Measurements from ENCODE around the gene ZNF423.

The ZNF423 gene

DNA sequence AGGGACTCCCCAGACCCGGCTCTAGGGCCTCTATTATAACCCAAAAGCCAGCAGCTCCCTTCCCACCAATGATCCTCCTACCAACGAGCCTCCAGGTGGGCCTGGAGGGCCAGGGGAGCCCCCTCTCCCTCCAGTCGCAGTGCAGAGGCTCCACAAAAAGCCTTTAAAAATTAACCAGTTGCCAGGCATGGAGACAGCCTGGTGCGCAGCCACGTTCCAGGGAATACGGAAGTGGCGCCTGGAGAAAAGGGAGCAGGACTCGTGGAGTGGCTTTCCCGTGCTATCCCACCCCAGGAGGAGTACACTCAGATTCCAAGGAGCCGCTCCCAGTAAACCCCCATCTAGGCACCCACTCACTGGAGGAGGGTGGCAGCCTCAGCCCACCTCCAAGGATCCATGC, 112.3 kb downstream of the ZNF423 start:
- Histone ChIP-seq H3K4me3 (ENCODE audit: insufficient read depth in 1 of 2, low read depth in 1 of 2, low read length in 2 of 2) (no peak overlapping the region), H4K8ac (ENCODE audit: low read length) (no peak overlapping the region), H3K23ac (ENCODE audit: low read length in 2 of 2) (no peak overlapping the region), H2BK12ac (ENCODE audit: low read length in 2 of 2) (no peak overlapping the region), H3K4ac (ENCODE audit: low read depth in 1 of 2, low read length in 2 of 2) (no peak overlapping the region), H3K27me3 (ENCODE audit: control insufficient read depth in 1 of 2, insufficient read depth in 1 of 2, low read length in 2 of 2) (peaks cover 9 to 21% of the 10 kb centered on the region in 2 experiments), H2AK5ac (ENCODE audit: low read length, severe bottlenecking) (no peak overlapping the region), H3K14ac (ENCODE audit: low read length in 2 of 2) (no peak overlapping the region), H3K27ac (ENCODE audit: low read length, poor library complexity, severe bottlenecking) (no peak overlapping the region), H3K36me3 (ENCODE audit: control insufficient read depth in 1 of 2, insufficient read depth in 2 of 2, low read depth in 1 of 2, low read length in 2 of 2) (no peaks in the 10 kb centered on the region), H2AFZ (ENCODE audit: low read depth, low read length) (no peak overlapping the region), H3K9me3 (ENCODE audit: control insufficient read depth, low read length) (no peaks in the 10 kb centered on the region), H3K4me1 (ENCODE audit: control insufficient read depth, insufficient read depth, low read depth, low read length) (peaks cover 18% of the 10 kb centered on the region), H4K91ac (ENCODE audit: low read length) (no peak overlapping the region), H3K9ac (ENCODE audit: low read length) (no peak overlapping the region), H3K79me1 (replicated peaks; ENCODE audit: low read length, poor library complexity, severe bottlenecking) (peaks cover 11% of the 10 kb centered on the region), H2BK5ac (ENCODE audit: low read depth, low read length, poor library complexity, severe bottlenecking) (no peak overlapping the region), H2BK120ac (ENCODE audit: low read depth, low read length) (no peak overlapping the region), H2BK15ac (ENCODE audit: low read depth, poor library complexity, severe bottlenecking) (no peak overlapping the region), H3K18ac (ENCODE audit: low read depth in 1 of 2, low read length in 2 of 2) (no peak overlapping the region), H3K4me2 (ENCODE audit: low read length, poor library complexity, severe bottlenecking) (no peak overlapping the region)
- WGBS = 83% methylated on average over 10 of the region's 10 CpGs
- no peak for DNase-seq

DNA sequence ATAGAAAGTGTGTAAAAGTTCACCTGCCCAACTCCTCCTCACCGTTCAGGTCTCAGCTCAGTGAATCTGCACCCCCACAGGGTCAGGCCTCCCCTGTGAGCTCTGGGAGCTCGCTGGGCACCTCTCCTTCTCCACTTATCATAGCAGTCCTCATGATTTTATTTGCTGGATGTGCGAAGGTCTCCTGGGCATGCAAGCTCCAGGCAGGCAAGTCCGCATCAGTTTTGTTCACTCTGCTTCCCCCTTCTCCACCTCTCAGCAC, 112.8 kb downstream of the ZNF423 start:
- Histone ChIP-seq H3K9ac (ENCODE audit: low read length) (no peak overlapping the region), H3K4me2 (ENCODE audit: low read length, poor library complexity, severe bottlenecking) (no peak overlapping the region), H3K9me3 (ENCODE audit: control insufficient read depth, low read length) (no peaks in the 10 kb centered on the region), H3K4me1 (ENCODE audit: control insufficient read depth, insufficient read depth, low read depth, low read length) (peaks cover 13% of the 10 kb centered on the region), H2BK15ac (ENCODE audit: low read depth, poor library complexity, severe bottlenecking) (no peak overlapping the region), H3K36me3 (ENCODE audit: control insufficient read depth in 1 of 2, insufficient read depth in 2 of 2, low read depth in 1 of 2, low read length in 2 of 2) (no peaks in the 10 kb centered on the region), H3K79me1 (replicated peaks; ENCODE audit: low read length, poor library complexity, severe bottlenecking) (peaks cover 11% of the 10 kb centered on the region), H2BK5ac (ENCODE audit: low read depth, low read length, poor library complexity, severe bottlenecking) (no peak overlapping the region), H3K18ac (ENCODE audit: low read depth in 1 of 2, low read length in 2 of 2) (no peak overlapping the region), H3K4ac (ENCODE audit: low read depth in 1 of 2, low read length in 2 of 2) (no peak overlapping the region), H3K4me3 (ENCODE audit: insufficient read depth in 1 of 2, low read depth in 1 of 2, low read length in 2 of 2) (no peak overlapping the region), H4K91ac (ENCODE audit: low read length) (no peak overlapping the region), H3K27ac (ENCODE audit: low read length, poor library complexity, severe bottlenecking) (no peak overlapping the region), H3K27me3 (ENCODE audit: control insufficient read depth in 1 of 2, insufficient read depth in 1 of 2, low read length in 2 of 2) (peaks cover 9 to 19% of the 10 kb centered on the region in 2 experiments), H2BK12ac (ENCODE audit: low read length in 2 of 2) (no peak overlapping the region), H2BK120ac (ENCODE audit: low read depth, low read length) (no peak overlapping the region), H2AFZ (ENCODE audit: low read depth, low read length) (no peak overlapping the region), H3K23ac (ENCODE audit: low read length in 2 of 2) (peak overlapping the region in 1 of 2 experiments; percentile 42), H4K8ac (ENCODE audit: low read length) (no peak overlapping the region), H2AK5ac (ENCODE audit: low read length, severe bottlenecking) (no peak overlapping the region), H3K14ac (ENCODE audit: low read length in 2 of 2) (no peak overlapping the region)
- WGBS = 83% methylated on average over 3 of the region's 4 CpGs
- DNase-seq = no peak

- H2AFZ ChIP-seq (ENCODE audit: low read depth, low read length) = no peak overlapping the region
- H3K27me3 ChIP-seq (ENCODE audit: control insufficient read depth in 1 of 2, insufficient read depth in 1 of 2, low read length in 2 of 2) = peaks cover 9 to 16% of the 10 kb centered on the region in 2 experiments
- no peak overlapping the region for H3K4me2 ChIP-seq (ENCODE audit: low read length, poor library complexity, severe bottlenecking)
- H2BK120ac ChIP-seq (ENCODE audit: low read depth, low read length) = no peak overlapping the region
- no peak overlapping the region for H3K4me3 ChIP-seq (ENCODE audit: insufficient read depth in 1 of 2, low read depth in 1 of 2, low read length in 2 of 2)
- WGBS = 82% methylated on average over 19 of the region's 19 CpGs
- H4K8ac ChIP-seq (ENCODE audit: low read length) = no peak overlapping the region
- no peak overlapping the region for H3K4ac ChIP-seq (ENCODE audit: low read depth in 1 of 2, low read length in 2 of 2)
- peaks cover 13% of the 10 kb centered on the region for H3K4me1 ChIP-seq (ENCODE audit: control insufficient read depth, insufficient read depth, low read depth, low read length)
- no peak overlapping the region for H4K91ac ChIP-seq (ENCODE audit: low read length)
- no peak overlapping the region for H3K23ac ChIP-seq (ENCODE audit: low read length in 2 of 2)
- no peak overlapping the region for H3K14ac ChIP-seq (ENCODE audit: low read length in 2 of 2)
- no peak overlapping the region for H3K9ac ChIP-seq (ENCODE audit: low read length)
- DNase-seq = no peak
- H3K27ac ChIP-seq (ENCODE audit: low read length, poor library complexity, severe bottlenecking) = no peak overlapping the region
- H3K36me3 ChIP-seq (ENCODE audit: control insufficient read depth in 1 of 2, insufficient read depth in 2 of 2, low read depth in 1 of 2, low read length in 2 of 2) = no peaks in the 10 kb centered on the region
- H3K79me1 ChIP-seq (replicated peaks; ENCODE audit: low read length, poor library complexity, severe bottlenecking) = peaks cover 11% of the 10 kb centered on the region
- H2AK5ac ChIP-seq (ENCODE audit: low read length, severe bottlenecking) = no peak overlapping the region
- no peaks in the 10 kb centered on the region for H3K9me3 ChIP-seq (ENCODE audit: control insufficient read depth, low read length)
- H2BK15ac ChIP-seq (ENCODE audit: low read depth, poor library complexity, severe bottlenecking) = no peak overlapping the region
- no peak overlapping the region for H2BK12ac ChIP-seq (ENCODE audit: low read length in 2 of 2)
- H2BK5ac ChIP-seq (ENCODE audit: low read depth, low read length, poor library complexity, severe bottlenecking) = no peak overlapping the region
- H3K18ac ChIP-seq (ENCODE audit: low read depth in 1 of 2, low read length in 2 of 2) = no peak overlapping the region
These were observed 113.3 kb downstream of the ZNF423 start for GRCh38 chr16:49742428-49743202.

- no peak overlapping the region for H2AK5ac ChIP-seq (ENCODE audit: low read length, severe bottlenecking)
- H2BK12ac ChIP-seq (ENCODE audit: low read length in 2 of 2) = no peak overlapping the region
- no peaks in the 10 kb centered on the region for H3K36me3 ChIP-seq (ENCODE audit: control insufficient read depth in 1 of 2, insufficient read depth in 2 of 2, low read depth in 1 of 2, low read length in 2 of 2)
- no peak overlapping the region for H3K9ac ChIP-seq (ENCODE audit: low read length)
- no peak overlapping the region for H2BK120ac ChIP-seq (ENCODE audit: low read depth, low read length)
- H4K91ac ChIP-seq (ENCODE audit: low read length) = no peak overlapping the region
- no peak for DNase-seq
- no peak overlapping the region for H3K4me3 ChIP-seq (ENCODE audit: insufficient read depth in 1 of 2, low read depth in 1 of 2, low read length in 2 of 2)
- no peak overlapping the region for H3K23ac ChIP-seq (ENCODE audit: low read length in 2 of 2)
- no peak overlapping the region for H3K18ac ChIP-seq (ENCODE audit: low read depth in 1 of 2, low read length in 2 of 2)
- H2AFZ ChIP-seq (ENCODE audit: low read depth, low read length) = no peak overlapping the region
- H4K8ac ChIP-seq (ENCODE audit: low read length) = no peak overlapping the region
- WGBS = 86% methylated on average over 7 of the region's 7 CpGs
- no peak overlapping the region for H3K4me2 ChIP-seq (ENCODE audit: low read length, poor library complexity, severe bottlenecking)
- no peak overlapping the region for H2BK5ac ChIP-seq (ENCODE audit: low read depth, low read length, poor library complexity, severe bottlenecking)
- H3K14ac ChIP-seq (ENCODE audit: low read length in 2 of 2) = no peak overlapping the region
- no peak overlapping the region for H2BK15ac ChIP-seq (ENCODE audit: low read depth, poor library complexity, severe bottlenecking)
- peaks cover 5 to 12% of the 10 kb centered on the region in 2 experiments for H3K27me3 ChIP-seq (ENCODE audit: control insufficient read depth in 1 of 2, insufficient read depth in 1 of 2, low read length in 2 of 2)
- H3K79me1 ChIP-seq (replicated peaks; ENCODE audit: low read length, poor library complexity, severe bottlenecking) = peaks cover 7% of the 10 kb centered on the region
- no peak overlapping the region for H3K27ac ChIP-seq (ENCODE audit: low read length, poor library complexity, severe bottlenecking)
- H3K4me1 ChIP-seq (ENCODE audit: control insufficient read depth, insufficient read depth, low read depth, low read length) = peaks cover 13% of the 10 kb centered on the region
- H3K9me3 ChIP-seq (ENCODE audit: control insufficient read depth, low read length) = no peaks in the 10 kb centered on the region
- no peak overlapping the region for H3K4ac ChIP-seq (ENCODE audit: low read depth in 1 of 2, low read length in 2 of 2)
These were observed 115.7 kb downstream of the ZNF423 start for GRCh38 chr16:49740256-49740655.

Measured in mesenchymal stem cell (in vitro differentiated cells and primary cell).